Measurements from ENCODE around the gene GPC5.

GPC5 gene

DNA sequence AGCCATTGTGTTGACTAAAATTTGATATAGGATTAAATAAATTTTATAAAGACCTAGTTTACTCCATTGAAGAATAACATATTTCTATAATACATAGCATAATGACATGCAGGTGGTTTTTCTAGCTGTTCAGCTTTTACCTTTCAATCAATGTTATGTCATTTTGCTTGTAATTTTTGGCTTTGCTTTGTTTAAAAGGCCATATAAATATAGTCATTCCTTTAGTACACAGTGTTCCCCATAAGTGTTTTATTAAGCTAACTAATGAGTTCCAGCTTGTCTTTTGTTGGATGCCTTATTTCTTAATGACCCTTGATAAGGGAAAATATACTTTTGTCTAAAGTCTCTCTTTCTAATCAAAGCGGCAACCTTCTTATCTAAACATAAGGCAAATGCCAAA lies 921.9 kb downstream of the GPC5 start:
- no peak for DNase-seq (ENCODE audit: low read depth, low spot score)

DNA sequence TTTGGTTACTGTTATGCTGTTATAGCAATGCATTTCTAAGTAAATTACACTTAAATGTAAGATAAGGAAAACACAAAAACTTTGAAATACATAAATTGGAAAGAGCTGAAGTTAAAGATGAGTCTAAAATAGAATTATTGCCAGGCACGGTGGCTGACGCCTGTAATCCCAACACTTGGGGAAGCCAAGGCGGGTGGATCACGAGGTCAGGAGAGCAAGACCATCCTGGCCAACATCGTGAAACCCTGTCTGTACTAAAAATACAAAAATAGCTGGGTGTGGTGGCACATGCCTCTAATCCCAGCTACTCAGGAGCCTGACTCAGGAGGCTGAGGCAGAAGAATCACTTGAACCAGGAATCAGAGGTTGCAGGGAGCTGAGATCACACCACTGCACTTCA lies 922.8 kb downstream of the GPC5 start:
- DNase-seq (ENCODE audit: low read depth, low spot score) = no peak

DNA sequence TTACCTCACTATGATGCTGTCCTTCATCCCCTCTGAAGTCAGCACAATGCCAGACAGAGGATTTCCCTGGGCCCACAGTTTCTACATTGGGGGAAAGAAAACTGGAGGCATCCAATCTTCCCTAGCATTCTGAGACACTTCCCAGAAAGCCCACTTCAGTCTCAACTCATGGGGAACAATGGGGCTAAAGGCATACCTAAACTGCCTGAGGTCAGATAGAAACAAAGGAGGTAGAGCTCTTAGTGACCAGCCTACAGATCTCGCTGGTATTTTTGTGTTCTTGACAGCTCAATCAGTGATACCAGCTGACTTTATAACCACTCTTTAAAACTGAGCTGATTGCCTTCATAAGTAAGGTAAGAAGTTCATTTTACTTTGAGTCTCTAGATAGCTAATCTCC lies 947.2 kb downstream of the GPC5 start:
- DNase-seq (ENCODE audit: low read depth, low spot score) = no peak

DNA sequence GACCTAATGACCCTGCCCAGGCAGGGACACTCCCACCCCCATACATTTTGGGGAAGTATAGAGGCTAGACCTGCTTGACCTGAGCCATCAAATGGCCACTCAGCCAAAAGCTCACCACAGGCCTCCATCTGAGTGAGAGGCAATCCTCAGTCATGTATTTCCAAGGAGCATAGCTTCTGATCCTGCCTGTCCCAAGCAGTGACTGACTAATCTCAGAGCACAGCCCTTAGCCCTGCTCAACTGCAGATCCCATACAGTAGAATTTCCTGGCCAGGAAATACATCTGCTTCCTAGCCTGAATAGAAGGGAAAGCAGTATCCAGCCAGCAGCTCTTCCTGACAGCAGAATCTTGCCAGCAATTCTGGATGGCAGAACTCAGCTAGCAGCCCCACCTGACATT lies 947.6 kb downstream of the GPC5 start:
- no peak for DNase-seq (ENCODE audit: low read depth, low spot score)

DNA sequence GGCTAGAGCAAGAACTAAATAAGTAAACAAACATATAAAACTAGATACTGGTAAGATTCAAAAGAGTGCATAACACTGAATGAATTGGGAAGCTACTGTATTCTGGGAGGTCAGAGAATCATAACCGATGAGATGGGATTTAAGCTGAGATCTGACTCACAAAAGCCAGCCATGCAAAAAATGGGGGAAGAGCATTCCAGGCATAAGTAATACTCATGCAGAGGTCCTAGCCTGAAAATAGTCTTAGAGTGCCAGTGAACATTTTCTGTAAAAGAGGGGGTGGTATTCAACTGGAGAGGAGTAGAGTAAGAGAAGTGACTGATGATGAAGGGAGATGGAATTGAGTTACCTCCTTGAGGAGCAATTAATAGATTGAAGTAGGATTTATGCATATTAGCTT lies 956.2 kb downstream of the GPC5 start:
- no peak for DNase-seq (ENCODE audit: low read depth, low spot score)

DNA sequence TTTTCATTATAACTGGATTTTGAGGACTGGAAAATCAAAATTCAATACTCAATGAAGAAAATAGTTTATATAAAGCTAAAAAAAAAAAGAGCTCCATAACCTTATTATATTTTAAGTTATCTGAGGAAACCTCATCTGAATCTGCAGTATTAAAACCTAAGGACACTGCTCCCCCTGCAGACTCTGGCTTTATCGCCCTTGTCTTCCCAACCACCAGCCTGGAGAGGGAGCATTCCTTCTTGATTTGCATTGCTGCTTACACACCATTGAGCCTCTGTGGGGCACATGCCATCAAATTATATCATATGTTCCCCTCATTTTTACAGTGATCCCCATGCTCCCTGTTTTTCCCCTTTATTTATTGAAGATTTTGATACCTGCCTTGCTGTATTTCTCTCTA lies 956.8 kb downstream of the GPC5 start:
- DNase-seq (ENCODE audit: low read depth, low spot score) = no peak

DNA sequence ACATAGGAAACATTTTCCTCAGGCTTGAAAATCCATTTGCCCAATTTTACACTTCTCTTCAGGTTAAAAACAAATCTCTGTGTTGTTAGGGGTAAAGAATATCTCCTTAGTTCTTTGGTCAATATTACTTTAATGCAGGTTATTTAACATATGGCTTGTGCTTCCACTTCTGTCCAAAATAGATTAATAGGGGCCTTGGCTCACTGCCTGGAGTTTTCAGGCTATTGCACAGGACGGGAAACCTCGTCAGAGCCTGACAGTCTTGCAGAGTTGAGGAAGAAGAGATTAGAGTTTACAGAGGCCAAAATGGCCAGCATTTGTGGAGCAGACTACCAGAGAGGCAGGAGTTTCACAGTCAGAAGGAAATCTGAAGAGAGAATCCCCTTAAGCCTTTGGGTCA lies 964.3 kb downstream of the GPC5 start:
- no peak for DNase-seq (ENCODE audit: low read depth, low spot score)

DNA sequence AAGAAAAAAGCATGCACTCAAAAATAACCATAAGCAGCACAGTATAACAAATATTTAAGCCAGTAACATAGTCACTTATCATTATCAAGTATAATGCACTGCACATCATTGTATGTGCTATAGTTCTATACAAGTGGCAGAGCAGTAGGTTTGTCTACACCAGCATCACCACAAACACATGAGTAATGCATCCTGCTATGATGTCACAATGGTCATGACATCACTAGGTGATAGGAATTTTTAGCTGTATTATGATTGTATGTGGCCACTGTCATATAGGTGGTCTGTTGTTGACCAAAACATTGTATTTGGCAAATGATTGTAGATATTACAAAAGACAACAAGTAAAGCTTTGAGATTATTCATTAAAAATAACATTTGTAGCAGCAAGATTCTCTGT lies 967.5 kb downstream of the GPC5 start:
- DNase-seq (ENCODE audit: low read depth, low spot score) = no peak

DNA sequence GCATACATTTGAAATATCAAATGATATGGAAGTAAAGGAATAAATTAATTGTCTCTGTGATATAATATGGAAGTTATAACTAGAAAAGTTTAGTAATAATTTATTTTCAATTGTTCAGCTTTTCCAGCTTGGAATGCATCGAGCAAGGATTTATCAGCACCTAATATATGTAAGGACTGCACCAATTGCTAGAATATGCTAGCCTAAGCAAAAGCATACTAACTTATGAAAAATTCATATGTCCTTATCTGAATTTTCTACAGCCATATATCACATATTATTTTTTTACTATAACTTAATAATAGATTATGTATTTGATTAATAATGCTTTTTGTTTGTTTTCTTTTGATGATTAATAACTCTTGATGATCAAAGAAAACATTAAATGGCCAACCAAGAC lies 979.0 kb downstream of the GPC5 start:
- DNase-seq (ENCODE audit: low read depth, low spot score) = no peak

DNA sequence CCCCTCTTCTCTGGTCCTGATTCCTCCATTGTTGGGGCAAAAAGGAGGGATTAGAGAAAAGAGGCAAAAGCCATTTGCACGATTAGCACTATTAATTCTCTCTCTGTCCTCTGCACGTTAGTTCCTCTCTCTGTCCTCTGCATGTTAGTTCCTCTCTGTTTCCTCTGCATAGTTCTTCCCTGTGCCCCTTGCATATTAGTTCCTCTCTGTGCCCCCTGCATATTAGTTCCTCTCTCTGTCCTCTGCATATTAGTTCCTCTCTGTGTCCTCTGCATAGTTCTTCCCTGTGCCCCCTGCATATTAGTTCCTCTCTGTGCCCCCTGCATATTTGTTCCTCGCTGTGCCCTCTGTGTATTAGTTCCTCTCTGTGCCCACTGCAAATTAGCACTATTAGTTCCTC lies 981.0 kb downstream of the GPC5 start:
- DNase-seq (ENCODE audit: low read depth, low spot score) = no peak

DNA sequence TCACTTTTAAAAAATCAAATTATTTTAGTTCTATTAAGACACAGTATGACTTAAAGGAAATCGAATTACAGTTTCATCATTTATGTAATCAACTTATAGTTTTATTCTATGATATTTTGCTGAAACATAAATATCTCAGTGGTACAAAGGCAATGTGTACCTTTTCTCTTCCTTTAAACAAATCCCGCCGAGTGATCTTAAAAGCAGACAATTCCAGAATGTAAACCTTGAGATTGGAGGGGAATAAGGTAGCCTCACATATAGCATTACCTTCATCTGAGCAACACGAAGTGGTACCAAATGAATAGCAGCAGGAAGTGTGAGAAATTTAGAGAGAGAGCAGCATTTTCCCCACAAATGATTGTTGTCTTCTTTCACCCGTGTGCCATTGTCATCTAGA lies 986.0 kb downstream of the GPC5 start:
- no peak for DNase-seq (ENCODE audit: low read depth, low spot score)

DNA sequence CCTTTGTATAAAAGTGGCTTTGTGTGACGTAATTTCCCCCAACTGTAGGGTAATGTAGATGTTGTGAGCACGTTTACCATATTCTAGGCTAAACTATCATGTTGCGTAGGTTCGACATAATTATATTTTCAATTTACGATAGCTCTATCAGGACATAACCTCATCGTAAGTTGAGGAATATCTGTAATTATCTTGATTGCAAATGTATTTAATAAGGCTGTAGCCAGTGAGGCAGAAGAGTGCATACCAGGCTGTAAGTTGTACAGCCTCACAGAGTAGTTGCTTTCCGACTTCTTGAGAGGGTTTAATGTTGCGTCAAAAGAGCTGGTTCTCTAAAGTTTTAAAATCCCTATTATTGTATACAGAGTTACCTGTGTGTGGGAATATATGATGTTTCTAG lies 988.8 kb downstream of the GPC5 start:
- DNase-seq (ENCODE audit: low read depth, low spot score) = no peak

DNA sequence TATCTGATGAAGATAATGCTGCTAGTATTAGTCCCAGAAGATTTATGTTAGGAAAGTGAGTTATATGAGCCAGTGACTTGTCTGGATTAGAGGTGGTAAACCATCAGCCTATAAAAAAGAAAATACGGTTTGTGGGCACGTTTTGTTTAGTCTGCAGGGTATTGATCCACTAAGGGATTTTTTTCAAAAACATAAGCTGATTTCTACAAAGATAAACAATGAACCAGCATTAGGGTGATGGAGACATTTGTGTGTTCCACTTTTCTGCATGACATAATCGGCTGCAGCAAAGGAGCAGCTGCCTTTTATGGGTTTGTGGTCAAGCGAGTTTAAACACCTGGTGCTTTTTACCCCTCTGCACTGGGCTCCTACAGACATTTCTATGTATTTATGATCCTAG lies 991.8 kb downstream of the GPC5 start:
- no peak for DNase-seq (ENCODE audit: low read depth, low spot score)

DNA sequence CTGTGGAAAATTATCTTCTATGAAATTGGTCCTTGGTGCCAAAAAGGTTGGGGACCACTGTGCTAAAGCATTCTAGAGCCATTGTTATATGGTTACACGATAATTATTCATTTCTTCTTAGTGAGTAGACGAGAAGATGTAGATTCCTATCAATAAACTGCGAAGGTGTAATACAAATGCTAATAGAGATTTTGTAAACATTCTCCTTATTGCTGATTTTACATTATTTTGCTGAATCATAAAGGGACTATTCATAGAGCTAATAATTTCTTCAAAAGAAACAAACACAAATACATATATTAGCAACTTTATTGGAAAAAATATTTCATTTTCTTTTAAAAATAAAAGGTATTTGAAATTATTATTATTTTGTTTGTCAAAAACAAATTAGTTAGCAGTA lies 1005.2 kb downstream of the GPC5 start:
- DNase-seq (ENCODE audit: low read depth, low spot score) = no peak

DNA sequence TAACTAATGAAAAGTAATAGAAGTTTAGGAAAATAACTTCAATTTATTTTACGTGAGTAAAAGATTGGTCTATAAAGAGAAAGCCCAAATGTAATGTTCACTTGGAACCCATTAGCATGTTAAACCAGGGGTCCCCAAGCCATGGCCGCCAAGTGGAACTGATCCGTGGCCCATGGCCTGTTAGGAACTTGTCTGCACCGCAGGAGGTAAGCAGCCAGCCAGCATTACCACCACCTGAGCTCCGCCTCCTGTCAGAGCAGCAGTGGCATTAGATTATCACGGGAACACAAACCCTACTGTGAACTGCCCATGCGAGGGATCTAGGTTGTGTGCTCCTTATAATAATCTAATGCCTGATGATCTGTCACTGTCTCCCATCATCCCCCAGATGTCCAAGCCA lies 1009.4 kb downstream of the GPC5 start:
- DNase-seq (ENCODE audit: low read depth, low spot score) = no peak

DNA sequence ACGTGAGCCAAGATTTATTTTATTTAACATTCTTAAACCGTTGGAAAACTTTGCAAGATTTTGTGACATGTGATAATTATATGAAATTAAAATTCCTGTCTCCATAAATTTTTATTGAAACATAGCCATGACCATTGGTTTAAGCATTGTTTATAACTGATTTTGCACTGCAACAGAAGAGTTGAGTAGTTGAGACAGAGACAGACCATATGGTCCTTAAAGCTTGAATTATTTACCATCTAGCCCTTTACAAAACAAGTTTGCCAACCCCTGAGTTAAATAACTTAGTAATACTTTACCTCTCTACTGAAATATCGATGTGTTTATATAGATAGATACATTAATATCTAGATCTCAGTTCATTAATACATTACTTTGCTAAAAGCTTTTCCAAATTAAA lies 1014.1 kb downstream of the GPC5 start:
- DNase-seq (ENCODE audit: low read depth, low spot score) = no peak

DNA sequence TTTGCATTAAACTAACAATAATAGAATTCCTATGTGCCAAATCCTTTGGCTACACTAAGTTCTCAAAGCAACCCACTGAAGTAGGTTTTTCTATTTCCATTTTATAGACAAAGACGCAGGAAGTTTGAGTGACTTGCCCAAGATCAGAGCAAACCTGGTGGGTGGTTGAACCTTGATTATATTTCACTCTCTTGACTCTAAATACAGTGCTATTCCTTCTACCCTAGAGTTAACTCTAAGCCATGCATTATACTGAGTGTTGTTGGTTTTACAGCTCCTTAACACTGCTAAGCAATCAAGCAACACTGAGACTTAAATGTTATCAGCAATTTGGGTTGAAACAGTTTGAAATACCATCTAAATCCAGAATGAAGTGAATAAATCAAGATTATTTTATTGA lies 1014.6 kb downstream of the GPC5 start:
- no peak for DNase-seq (ENCODE audit: low read depth, low spot score)

DNA sequence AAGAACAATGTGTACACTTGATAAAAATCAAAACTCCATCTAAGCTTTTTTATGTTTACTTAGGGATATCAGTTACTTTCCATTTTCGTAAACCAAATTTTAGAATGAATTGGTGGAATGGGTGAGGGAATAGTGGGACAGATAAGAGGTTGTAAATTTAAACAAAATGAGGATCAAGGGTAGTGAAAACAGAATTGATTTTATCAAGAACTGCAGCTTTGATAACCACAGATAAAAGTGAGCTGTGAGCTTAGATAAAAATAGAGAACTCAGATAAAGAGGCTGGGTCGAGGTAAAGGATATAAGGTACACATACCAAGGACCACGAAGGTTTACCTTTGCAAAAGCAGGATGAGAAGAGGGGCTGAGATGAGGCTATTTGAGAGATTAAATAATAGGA lies 1015.0 kb downstream of the GPC5 start:
- no peak for DNase-seq (ENCODE audit: low read depth, low spot score)

DNA sequence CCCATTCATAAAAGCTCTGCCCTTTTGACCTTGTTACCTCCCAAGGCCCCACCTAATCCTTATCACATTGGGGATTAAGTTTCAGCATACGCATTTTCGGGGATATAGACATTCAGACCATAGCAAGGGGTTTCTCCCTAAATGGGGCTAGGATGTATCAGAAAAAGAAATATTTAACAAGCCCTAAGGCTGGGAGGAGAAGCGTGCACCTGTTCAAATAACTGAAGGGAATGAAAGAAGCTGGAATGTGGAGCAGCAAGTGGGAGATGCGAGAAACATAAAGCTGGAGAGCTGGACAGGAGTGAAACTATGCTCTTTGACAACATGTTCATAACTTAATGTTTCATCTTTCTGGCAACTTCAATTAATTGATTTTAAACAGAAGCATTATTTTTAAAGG lies 1016.4 kb downstream of the GPC5 start:
- no peak for DNase-seq (ENCODE audit: low read depth, low spot score)

DNA sequence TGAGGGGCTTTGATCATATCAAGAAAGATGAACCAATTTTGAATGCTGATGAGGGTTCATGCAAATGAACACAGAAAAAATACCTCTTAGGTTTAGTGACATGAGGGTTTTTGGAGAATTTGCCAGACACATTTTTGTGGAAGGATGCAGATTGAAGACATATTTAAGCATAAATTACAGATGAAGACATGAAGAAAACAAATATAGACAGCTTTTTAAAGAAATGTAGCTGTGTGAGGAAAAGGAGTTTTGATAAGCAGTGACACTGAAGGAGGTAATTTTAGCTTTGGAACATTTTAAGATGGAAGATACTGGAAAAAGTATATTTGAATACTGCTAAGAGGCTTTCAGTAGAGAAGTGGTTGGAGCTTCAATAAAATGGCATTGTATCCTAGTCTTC lies 1017.4 kb downstream of the GPC5 start:
- DNase-seq (ENCODE audit: low read depth, low spot score) = no peak

DNA sequence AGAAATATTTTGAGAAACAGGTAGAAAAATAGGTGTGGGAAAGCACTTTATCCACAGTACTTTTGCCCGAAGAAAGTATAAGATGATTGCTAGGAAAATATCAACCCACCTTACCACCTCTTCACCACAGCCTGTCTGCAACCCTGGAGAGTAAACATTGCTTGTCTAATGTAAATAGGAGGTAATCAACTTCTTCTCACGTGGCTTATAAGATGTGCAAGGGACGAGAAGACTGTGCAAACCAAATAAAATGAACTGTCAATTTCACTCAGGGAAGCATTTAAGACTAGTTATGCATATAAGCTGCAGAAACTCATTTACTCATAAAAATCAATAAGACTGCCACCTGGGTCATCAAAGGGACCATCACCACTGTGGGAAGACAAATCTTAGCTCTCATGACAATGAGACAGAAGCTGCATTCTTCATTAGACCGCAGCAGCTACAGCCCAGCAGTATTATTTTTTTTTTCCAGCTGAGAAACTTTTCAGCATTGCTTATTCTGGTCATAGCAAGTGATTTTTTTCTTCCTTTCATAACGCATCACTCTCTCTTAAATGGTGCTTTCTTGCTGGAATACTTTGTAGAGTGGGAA lies 1020.5 kb downstream of the GPC5 start:
- no peak for DNase-seq (ENCODE audit: low read depth, low spot score)

DNA sequence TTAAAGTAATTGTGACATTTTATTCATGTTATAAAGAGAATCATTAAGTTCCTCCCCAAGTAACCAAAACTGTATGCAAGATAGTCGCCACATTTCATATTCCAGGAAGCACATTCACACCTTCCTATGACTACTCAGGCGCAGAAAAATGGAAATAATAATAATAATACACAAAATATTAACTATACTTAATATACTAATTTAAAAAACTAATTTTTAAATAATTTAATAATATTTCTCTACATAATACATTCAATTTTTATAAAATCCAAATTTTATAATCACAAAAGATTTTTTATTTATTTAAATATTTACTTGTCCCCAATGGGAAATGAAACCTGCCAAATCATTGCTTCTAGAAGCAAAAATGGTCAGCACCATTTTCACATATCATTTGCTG lies 1030.8 kb downstream of the GPC5 start:
- DNase-seq (ENCODE audit: low read depth, low spot score) = no peak

DNA sequence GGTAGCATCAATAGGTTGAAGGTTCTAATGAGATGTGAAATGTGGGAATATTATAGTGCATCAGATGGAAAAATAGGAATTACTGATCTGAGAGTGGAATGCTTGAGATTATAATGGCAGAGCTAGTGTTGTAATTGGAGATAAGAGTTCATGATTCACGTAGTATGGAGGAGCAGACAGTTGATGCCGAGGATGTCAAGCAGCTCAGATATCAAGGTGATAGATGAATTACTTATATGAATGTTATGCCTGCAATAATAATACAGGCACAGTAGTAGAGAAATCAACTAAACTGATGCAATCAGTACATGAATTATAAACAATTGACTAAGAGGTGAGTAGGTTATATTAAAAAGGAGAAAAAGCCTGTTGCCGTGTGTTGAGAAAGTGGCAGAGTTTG lies 1035.0 kb downstream of the GPC5 start:
- no peak for DNase-seq (ENCODE audit: low read depth, low spot score)

DNA sequence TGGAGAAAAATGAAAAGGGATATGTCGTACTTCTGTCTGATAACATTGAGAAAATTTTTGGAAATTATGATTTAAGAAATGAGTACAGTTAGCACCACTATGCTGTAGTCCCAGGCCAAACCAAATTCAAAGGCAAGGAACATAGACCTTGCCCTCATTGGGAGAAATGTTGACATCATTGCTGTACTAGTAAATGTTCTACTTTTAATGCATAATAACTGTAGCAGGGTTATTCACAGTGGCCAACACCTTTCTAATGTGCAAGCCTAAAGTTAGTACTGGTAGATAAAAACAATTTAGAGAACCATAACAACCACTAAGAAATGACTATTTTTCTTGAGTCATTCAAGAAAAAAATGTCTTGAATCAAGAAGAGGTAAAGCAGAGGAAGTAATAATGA lies 1035.5 kb downstream of the GPC5 start:
- no peak for DNase-seq (ENCODE audit: low read depth, low spot score)

DNA sequence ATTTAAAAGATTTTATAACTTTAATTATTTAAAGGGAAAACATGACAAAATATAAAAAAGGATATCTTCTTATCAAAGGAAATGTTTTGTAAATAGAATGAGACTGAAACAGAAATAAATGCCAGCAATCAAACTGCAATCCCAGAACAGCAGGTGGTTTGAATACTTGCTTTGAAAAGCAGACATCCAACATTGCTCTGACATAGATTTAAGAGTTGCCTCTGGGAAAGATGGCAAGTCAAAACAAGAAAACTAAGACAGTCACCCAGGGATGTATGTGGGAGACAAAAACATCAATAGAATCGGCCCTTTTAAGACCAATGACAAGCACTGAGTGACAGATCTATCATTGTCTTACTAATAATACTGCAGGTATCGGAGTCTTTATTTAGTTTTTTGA lies 1038.5 kb downstream of the GPC5 start:
- DNase-seq (ENCODE audit: low read depth, low spot score) = no peak

Data from activated CD4-positive, CD25-positive, alpha-beta regulatory T cell treated with anti-CD3 and anti-CD28 coated beads, Interleukin-2, amount 50 U/mL, for 16 hours (primary cell).